Subcutaneous preadipocyte (primary cell): Measurements from ENCODE around the gene CLSTN2. TPM values are rescaled to one million over a fixed set of nuclear protein-coding genes. Genes with fewer than 3 reads are reported as not detected.

Experiments
- small RNA-seq: library from RNA; depleted of rRNA; stranded (forward); fragments of <200 nt; gene quantifications from one replicate; pipeline ENCODE3, GENCODE V24; 2012
- total RNA-seq: library from RNA; depleted of rRNA; stranded (reverse); fragments of >200 nt; gene quantifications from 2 replicates; pipeline ENCODE4 v1.2.3, GENCODE V29; 2012

CLSTN2 gene
- total RNA-seq = 0.20 and 0.37 TPM in 2 replicates

DNA sequence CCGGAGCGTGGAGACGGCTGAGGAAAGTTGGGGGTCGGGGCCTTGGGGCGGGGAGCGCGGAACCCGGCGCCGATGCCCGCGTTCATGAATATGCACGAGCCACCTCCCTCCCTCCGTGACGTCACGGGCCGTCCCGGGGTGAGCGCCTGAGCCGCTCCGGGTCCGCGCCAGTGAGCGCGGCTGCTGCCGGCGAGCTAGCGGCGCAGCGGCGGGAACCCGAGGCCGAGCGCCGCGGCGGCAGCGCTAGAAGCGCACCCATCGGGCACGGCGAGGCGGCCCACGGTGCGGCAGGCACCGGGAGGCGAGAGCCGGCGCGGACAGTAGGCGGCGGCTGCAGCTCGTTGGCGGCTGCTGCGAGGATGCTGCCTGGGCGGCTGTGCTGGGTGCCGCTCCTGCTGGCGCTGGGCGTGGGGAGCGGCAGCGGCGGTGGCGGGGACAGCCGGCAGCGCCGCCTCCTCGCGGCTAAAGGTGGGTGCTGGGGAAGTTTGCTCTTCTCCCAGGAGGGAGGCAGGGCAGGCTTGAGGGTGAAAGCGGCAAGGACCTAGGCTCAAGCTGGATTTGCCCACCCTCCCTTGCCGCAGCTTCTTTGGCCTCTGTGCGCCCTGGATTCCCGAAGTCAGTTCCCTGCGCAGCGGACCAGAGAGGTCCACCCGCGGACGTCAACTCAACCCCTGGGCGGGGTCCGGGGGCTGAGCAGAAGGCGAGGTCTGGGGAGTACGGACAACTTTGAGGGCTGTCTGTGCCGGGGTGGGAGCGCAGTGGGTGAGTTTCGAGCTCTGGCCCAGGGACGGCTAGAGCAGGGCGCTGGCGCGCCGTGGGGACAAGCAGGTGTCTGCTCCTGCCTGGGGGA, at the start of gene CLSTN2:
Gene CLSTN2, plus strand, starts transcription at position 170 of the 850 bp plus-strand sequence.

Small RNA genes within 50 kb of the gene (small RNA-seq; reads per million reads assigned to genes)
- gene AC048346.1 = not detected
